ENCODE data around the gene CHCHD6.

Gene CHCHD6

GRCh38 chr3:126970101-126970500 lies 266.1 kb downstream of the CHCHD6 start:
- DNase-seq (ENCODE audit: low read depth) = no peak
- TF ChIP-seq, protein P1, sequence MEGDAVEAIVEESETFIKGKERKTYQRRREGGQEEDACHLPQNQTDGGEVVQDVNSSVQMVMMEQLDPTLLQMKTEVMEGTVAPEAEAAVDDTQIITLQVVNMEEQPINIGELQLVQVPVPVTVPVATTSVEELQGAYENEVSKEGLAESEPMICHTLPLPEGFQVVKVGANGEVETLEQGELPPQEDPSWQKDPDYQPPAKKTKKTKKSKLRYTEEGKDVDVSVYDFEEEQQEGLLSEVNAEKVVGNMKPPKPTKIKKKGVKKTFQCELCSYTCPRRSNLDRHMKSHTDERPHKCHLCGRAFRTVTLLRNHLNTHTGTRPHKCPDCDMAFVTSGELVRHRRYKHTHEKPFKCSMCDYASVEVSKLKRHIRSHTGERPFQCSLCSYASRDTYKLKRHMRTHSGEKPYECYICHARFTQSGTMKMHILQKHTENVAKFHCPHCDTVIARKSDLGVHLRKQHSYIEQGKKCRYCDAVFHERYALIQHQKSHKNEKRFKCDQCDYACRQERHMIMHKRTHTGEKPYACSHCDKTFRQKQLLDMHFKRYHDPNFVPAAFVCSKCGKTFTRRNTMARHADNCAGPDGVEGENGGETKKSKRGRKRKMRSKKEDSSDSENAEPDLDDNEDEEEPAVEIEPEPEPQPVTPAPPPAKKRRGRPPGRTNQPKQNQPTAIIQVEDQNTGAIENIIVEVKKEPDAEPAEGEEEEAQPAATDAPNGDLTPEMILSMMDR (IDR thresholded peaks at IDR 0.05; ENCODE audit: low read length, missing control alignments) = no peak
- H3K4me3 ChIP-seq (replicated peaks; ENCODE audit: low read depth, low read length) = no peak overlapping the region

DNA sequence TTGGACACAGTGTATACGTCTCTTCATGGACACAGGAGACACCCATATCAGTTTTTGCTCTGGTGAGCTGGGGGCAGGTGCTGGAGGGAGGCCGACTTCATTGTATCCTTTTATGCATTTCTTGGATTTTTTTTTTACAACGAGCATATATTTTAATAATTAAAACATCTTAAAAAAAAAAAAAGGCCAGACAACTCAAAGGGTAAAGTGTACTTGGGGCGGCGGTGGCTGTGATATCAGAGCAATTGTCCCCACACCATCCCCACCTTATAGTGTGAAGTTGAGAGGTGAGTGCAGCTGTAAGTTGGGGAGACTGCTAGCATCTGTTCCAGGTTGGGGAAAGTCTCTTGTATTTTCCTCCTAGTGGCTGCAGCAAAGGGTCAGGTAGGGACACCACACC lies 266.9 kb downstream of the CHCHD6 start:
- no peak for DNase-seq (ENCODE audit: low read depth)
- TF ChIP-seq, protein P1 (IDR thresholded peaks at IDR 0.05; ENCODE audit: low read length, missing control alignments) = no peak
- no peak overlapping the region for H3K4me3 ChIP-seq (replicated peaks; ENCODE audit: low read depth, low read length)

GRCh38 chr3:126971891-126972351 lies 267.9 kb downstream of the CHCHD6 start:
- H3K4me3 ChIP-seq (replicated peaks; ENCODE audit: low read depth, low read length) = no peak overlapping the region
- peak; percentile 76 for DNase-seq (ENCODE audit: low read depth)
- TF ChIP-seq, protein P1 (IDR thresholded peaks at IDR 0.05; ENCODE audit: low read length, missing control alignments) = no peak

- H3K4me3 ChIP-seq (replicated peaks; ENCODE audit: low read depth, low read length) = no peak overlapping the region
- TF ChIP-seq, protein P1 (IDR thresholded peaks at IDR 0.05; ENCODE audit: low read length, missing control alignments) = no peak
- DNase-seq (ENCODE audit: low read depth) = no peak
Observed at GRCh38 chr3:126972866-126973265, 268.8 kb downstream of the CHCHD6 start.

DNA sequence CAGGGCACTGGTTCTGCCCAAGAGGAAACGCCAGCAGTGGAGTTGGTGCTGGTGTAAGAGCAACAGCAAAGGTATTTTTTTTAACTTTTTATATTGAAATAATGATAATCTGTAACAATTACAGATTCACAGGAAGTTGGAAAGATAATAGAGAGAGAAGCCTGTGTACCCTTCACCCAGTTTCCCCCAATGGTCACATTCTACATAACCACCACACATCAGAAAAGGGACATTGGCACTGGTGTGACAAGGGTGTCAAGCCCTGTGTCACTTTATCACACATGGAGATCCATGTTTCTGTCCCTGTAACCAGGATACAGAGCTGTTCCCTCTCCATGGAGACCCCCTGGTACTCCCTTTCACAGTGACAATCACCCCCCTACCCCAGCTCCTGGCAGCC lies 269.8 kb downstream of the CHCHD6 start:
- no peak overlapping the region for H3K4me3 ChIP-seq (replicated peaks; ENCODE audit: low read depth, low read length)
- TF ChIP-seq, protein P1 (IDR thresholded peaks at IDR 0.05; ENCODE audit: low read length, missing control alignments) = no peak
- DNase-seq (ENCODE audit: low read depth) = no peak

DNA sequence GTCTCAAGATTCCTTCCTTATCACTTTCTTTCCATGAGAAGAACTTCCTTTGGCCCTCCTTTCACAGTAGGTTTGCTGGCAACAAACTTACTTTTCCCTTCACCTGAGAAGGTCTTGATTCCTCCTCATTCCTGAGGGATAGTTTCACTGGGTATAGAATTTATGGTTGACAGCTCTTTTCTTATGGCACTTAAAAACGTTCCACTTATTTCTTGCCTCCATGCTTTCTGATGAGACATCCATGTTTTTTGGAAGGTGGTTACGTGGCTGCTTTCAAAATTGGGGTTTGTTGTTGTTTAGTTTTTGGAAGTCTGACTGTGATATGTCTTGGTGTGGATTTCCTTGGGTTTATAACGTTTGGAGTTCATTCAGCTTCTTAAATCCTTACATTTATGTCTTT lies 270.7 kb downstream of the CHCHD6 start:
- TF ChIP-seq, protein P1 (IDR thresholded peaks at IDR 0.05; ENCODE audit: low read length, missing control alignments) = no peak
- DNase-seq (ENCODE audit: low read depth) = no peak
- no peak overlapping the region for H3K4me3 ChIP-seq (replicated peaks; ENCODE audit: low read depth, low read length)

DNA sequence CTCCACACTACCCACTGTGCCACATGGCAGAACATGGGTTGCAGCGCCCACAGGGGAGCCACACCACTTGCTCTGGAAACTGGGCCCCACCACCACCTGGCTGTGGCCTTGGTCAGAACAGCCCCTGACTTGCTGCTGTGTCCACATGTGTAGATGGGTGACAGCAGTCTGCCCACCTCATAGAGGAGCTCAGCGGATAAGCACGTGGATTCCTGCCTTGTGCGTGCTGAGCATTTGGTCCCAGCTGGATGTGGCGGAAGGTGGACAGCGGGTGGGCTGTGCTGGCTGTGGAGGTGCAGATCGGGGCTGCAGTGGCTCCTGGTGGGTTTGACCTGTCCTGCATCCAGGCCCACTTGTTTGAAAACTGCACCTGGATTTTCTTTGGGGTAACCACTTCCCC lies 272.9 kb downstream of the CHCHD6 start:
- no peak for DNase-seq (ENCODE audit: low read depth)
- TF ChIP-seq, protein P1 (IDR thresholded peaks at IDR 0.05; ENCODE audit: low read length, missing control alignments) = no peak
- no peak overlapping the region for H3K4me3 ChIP-seq (replicated peaks; ENCODE audit: low read depth, low read length)
